Erythroblast (primary cell): ENCODE data around the gene CAND1.
"Not testable (repeated sequence)": the region's sequence is repeated elsewhere in the genome, so short reads cannot be mapped to it uniquely, and the experiment has no call there.

Source experiments
- DNase-seq, 2 experiments: peaks; one replicate each; lab custom pipeline; 2025; lab: John Stamatoyannopoulos, UW
- GATA1 ChIP-seq: IDR thresholded peaks from 2 replicates; pipeline ENCODE4 v1.6.1; 2011; ENCODE audit warnings: low read depth, mild to moderate bottlenecking, control low read depth, low read length, moderate library complexity
- POLR2A ChIP-seq: IDR thresholded peaks from 2 replicates; pipeline ENCODE4 v1.6.1; 2011; ENCODE audit warnings: mild to moderate bottlenecking, low read length

Gene CAND1

GRCh38 chr12:67338426-67338825 is 69.3 kb downstream of the CAND1 start:
- TF ChIP-seq POLR2A (no peak), GATA1 (no peak)
- no peak for DNase-seq

GRCh38 chr12:67339530-67339929 is 70.4 kb downstream of the CAND1 start:
- TF ChIP-seq POLR2A (no peak), GATA1 (no peak)
- no peak for DNase-seq

GRCh38 chr12:67341086-67341485 is 71.9 kb downstream of the CAND1 start:
- DNase-seq: not testable (repeated sequence)

- DNase-seq: no peak
- TF ChIP-seq GATA1: no peak
- no peak for TF ChIP-seq POLR2A
These were observed 76.0 kb downstream of the CAND1 start for GRCh38 chr12:67344979-67345710.

DNA sequence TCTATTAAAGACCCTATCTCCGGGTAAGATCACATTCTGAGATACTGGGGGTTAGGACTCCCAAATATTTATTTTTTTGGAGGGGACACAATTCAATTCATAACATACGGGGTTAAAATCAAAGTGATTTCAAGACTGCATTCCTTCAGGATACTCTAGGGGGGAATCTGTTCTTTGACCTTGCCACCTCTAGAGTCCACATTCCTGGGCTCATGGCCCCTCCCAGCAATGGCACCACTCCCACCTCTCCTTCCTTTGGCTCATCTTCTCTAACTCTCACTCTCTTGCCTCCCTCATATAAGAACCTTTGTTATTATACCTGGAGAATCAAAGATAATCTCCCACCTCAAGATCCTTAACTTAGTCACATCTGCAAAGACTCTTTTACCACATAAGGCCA is 79.5 kb downstream of the CAND1 start:
- no peak for DNase-seq

DNA sequence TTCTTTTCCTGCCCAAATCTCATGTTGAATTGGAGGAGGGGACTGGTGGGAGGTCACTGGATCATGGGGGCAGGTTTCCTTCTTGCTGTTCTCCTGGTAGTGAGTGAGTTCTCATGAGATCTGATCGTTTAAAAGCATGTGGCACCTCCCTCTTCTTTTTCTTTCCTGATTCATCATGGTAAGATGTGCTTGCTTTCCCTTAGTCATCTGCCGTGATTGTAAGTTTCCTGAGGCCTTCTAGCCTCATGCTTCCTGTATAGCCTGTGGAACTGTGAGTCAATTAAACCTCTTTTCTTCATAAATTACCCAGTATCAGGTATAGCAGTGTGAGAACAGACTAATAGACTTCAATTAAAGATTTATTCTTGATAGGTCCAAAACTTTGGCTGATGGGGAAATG is 83.5 kb downstream of the CAND1 start:
- DNase-seq: no peak
- TF ChIP-seq POLR2A (no peak), GATA1 (no peak)

More for the DNA sequence above, 79.5 kb downstream of the CAND1 start:
- no peak for TF ChIP-seq POLR2A
- no peak for TF ChIP-seq GATA1

DNA sequence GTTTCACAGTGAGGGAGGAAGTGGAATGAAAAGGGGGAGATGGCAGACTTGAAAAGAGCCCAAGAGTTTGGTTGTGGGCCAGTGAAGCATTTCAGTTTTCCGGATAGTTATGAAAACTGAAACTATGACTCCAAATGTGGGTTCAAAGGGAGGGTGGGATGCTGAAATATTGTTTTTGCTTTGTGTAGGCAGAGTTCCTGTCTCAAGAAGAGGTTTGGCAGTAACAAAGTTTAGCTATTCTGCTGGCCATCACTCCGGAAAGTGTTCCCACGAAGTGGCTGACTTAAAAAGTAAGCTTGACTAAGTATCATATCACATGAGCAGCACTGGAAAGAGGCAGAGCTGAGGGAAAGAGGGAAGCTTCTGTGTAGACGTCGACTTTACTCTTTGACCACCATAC is 85.2 kb downstream of the CAND1 start:
- DNase-seq: no peak
- no peak for TF ChIP-seq POLR2A
- no peak for TF ChIP-seq GATA1

DNA sequence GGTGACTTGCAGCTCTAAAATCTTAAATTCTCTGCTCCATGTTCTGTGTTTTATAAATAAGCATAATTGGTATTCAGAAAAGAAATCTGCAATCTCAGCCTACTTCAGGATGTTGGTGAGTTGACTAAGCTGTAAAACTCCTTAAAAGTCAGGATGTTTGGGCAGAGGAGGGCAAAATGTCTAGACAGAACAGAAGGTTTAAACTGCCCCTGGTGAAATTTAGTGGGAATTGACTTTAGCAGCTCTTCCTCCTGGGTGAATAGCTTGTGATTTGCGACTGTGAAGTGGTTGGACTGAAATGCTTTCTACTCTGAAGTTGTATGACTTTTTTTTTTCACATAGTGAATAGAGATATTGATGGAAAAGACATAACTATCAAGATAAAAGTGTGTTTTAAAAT is 85.8 kb downstream of the CAND1 start:
- no peak for TF ChIP-seq GATA1
- no peak for TF ChIP-seq POLR2A
- DNase-seq: no peak

DNA sequence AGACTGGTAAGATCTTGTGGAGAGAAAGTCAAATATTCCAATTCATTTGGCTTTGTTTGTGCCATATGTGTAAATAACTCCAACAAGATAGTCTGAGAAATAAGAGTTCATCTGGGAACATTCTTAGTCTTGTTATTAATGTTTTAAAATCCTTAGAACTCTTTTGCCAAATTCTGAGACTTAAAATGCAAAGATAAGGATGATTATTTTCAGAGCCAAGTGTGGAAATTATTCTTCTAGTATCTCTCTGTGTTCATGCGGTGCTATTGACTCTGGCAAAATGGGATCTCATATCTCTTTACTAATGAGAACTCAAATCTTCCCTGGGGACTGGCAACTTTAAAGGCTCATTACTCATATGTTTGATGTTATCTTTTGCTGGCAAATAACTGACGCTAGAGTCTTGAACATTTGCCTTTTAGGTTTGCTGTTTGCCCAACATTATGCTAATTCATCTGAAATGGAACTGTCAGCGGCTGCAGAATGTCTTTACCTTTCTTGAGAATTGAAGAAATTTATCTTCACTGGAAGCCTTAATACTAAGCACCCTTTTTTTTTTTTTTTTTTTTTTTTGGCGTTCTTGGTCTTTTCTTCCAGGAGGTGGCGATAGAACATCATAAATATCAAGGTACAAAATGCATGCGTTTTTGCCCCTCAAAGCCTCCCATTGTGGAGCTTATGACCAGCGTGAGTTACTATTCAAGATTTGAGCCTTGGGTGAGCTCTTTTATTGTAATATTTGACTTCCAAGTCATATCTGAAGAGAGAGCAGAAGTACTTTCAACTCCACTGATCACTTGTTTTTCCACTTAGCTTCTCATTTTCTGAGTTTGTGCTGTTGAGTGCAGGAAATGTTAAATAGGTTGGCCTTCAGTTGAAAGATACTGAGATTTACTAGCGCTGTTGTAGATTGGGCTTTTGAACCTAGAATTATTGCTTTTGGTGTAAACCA is 86.5 kb downstream of the CAND1 start:
- peak; percentile 41 to 59 for DNase-seq
- TF ChIP-seq POLR2A (no peak), GATA1 (no peak)

GRCh38 chr12:67356380-67356774 is 87.2 kb downstream of the CAND1 start:
- no peak for DNase-seq
- TF ChIP-seq POLR2A (no peak), GATA1 (no peak)

DNA sequence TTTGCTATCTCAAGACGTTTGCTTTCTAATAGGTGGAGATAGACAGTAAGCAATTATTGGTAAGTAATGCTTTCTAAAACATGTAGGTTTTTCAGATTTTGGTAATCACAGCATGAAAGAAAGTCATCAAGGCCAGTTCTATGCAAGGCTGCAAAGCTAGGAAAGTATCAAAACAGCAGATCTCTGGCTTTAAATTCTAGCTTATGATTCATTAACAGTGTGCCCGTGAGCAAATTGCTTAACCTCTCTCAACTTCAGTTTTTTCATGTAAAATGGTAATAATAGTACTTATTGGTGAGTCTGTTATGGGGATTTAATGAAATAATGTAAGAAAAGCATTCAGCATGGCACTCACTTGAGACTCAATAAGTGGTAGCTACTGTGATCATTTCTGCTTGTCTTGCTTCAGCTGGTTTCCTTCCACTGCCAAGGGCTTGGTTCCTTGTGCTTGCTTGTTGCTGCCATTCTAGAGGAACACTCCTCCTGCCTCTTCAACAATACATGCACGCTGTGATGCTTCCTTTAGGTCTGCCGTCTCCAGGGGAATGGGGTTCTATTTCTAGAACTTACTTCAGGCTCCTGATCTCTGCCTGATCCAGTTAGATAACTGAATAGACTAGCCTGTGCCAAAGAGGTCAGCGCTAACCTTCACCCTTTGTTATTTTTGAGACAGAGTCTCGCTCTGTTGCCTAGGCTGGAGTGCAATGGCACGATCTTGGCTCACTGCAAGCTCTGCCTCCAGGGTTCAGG is 88.4 kb downstream of the CAND1 start:
- TF ChIP-seq POLR2A (no peak), GATA1 (no peak)
- no peak for DNase-seq

DNA sequence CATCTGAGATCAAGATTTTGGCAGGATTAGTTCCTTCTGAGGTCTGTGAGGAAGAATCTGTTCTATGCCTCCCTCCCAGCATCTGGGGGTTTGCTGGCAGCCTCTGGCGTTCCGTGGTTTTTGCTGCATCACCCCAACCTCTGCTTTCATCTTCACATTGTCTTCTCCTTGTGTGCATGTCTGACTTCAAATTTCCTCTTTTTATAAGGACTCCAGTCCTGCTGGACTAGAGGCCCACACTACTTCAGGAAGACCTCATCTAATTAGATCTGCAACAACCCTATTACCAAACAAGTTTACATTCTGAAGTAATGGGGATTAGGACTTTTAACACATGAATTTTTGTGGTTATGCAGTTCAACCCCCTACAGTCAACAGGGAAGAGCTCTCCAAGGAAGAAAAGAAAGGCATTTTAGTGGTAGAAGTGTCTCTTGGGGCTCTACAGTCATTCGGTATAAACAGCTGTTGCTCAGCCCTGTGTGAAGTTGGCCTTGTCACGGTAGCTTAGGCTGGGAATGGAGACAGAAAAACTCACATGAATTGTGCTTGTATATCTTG is 89.7 kb downstream of the CAND1 start:
- DNase-seq: no peak
- TF ChIP-seq GATA1: no peak
- TF ChIP-seq POLR2A: no peak

DNA sequence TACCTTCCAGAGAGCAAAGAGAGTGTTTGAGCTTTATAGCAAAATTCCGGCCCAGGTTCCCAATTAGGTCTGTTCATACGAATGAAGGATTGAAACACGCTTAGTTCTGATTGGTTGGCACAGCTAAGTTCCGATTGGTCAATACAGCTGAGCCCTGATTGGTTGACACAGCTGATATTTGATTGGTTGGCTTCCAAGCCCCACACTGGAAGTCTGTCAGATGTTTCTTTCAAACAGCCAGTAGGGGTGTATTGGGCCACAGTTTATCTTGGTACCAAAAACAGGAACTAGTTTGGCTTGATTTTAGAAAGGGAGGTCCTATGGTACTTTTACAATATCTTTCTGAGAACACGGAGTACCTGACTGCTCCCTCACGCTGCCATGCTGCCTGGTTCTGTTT is 93.4 kb downstream of the CAND1 start:
- peak; percentile 8 to 24 for DNase-seq
- TF ChIP-seq POLR2A: no peak
- TF ChIP-seq GATA1: no peak
